T-helper 22 cell (primary cell): Measurements from ENCODE around the gene FOXR1.
"Not testable (repeated sequence)": the region's sequence is repeated elsewhere in the genome, so short reads cannot be mapped to it uniquely, and the experiment has no call there.

Source experiments
- DNase-seq: peaks from one replicate; pipeline ENCODE4 v3.0.0-alpha.2; 2020; ENCODE audit warnings: low read depth

The FOXR1 gene

GRCh38 chr11:118997627-118998387 is 26.2 kb downstream of the FOXR1 start, which contains the start of gene CENATAC:
CENATAC (plus strand) TSS chr11:118998138; CDS start chr11:118998198, 60 bp downstream.
- DNase-seq = peak; percentile 95

DNA sequence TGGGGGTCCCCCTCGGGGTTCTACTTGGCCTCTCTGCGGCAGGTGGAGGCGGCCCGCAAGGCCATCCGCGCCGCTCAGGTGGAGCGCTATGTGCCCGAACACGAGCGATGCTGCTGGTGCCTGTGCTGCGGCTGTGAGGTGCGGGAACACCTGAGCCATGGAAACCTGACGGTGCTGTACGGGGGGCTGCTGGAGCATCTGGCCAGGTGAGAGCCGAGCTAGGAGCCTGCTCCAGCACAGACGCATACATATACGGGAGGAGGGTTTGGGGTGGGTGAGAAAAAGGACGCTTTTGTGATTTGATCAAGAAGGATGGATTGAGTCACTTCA is 26.8 kb downstream of the FOXR1 start:
- DNase-seq = no peak

DNA sequence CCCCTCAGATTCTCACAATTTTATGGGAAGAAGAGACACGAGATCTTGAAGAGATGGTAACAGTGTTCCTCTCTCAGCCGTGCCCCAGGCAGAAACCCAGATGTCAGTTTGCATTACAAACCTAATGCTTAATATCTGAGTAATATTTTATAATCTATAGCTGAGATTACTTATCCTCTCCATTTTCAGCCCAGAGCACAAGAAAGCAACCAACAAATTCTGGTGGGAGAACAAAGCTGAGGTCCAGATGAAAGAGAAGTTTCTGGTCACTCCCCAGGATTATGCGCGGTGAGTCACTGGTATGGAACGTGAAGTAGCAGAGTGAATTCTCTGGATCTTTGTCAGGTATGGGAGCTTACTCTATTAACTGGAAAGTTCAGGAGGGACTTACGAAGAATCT is 27.3 kb downstream of the FOXR1 start:
- DNase-seq = no peak

- DNase-seq = no peak
These were observed 29.3 kb downstream of the FOXR1 start for GRCh38 chr11:119000906-119001305.

GRCh38 chr11:119006656-119007055 is 35.1 kb downstream of the FOXR1 start:
- DNase-seq = no peak

DNA sequence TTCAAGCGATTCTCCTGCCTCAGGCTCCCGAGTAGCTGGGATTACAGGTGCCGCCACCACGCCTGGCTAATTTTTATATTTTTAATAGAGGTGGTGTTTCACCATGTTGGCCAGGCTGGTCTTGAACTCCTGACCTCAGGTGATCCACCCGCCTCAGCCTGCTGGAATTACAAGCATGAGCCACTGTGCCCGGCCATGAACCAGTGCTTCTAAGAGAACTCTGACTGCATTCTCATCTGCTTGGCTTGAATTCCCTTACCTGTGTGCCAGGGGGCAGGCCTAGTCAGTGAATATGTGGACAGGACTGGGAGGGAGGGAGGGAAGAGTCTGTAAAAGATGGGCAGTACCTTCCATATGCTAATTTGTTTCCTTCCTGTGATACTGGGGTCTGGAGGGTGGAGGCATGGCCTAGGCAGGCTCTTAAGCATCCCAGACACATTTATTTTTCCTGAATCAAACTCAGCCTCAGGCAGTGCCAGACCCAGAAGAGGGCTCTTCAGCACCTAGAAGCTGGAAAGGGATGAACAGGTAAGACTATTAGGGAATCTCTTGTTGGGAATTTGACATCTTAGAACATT is 40.0 kb downstream of the FOXR1 start:
- DNase-seq = no peak

GRCh38 chr11:119012629-119013170 is 41.1 kb downstream of the FOXR1 start:
- DNase-seq = no peak

DNA sequence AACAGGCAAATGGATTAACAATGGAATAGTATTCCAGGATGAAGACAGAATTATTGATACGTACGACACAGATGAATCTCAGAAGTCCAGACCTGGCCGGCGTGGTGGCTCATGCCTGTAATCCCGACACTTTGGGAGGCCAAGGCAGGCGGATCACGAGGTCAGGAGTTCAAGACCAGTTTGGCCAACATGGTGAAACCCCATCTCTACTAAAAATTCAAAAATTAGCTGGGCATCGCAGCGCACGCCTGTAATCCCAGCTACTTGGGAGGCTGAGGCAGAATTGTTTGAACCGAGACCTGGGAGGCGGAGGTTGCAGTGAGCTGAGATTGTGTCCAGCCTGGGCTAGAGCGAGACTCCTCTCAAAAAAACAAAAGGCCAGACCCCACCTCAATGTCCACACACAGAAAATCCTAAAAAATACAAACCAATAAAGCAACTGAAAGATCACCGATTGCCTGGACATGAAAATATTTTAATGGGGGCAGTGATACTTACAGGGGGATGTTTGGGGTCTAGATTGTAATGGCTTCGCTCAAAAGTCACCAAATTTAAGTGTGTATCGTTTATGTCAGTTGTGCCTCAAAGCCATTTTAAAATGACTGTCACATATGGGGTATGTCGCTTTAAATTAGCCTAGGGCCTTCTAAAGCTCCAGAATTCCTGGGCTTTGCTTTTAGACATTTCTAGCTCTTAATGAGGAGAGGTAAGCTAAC is 42.8 kb downstream of the FOXR1 start:
- no peak for DNase-seq

DNA sequence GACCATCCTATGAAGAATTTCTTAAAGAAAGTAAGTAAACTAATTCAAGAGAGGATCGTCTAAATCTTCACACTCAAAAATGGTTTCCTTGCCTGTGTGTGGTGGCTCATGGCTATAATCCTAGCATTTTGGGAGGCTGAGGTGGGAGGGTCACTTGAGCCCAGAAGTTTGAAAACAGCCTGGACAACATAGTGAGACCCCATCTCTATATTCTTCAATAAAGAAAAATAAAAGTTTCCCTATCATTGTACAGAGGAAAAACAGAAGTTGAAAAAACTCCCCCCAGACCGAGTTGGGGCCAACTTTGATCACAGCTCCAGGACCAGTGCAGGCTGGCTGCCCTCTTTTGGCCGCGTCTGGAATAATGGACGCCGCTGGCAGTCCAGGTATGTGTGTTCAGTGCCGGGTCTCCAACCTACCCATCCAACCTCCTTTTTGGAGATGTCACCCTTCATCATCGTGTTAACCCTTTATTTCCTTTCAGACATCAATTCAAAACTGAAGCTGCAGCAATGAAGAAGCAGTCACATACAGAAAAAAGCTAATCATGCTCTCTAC is 43.6 kb downstream of the FOXR1 start:
- DNase-seq = no peak

DNA sequence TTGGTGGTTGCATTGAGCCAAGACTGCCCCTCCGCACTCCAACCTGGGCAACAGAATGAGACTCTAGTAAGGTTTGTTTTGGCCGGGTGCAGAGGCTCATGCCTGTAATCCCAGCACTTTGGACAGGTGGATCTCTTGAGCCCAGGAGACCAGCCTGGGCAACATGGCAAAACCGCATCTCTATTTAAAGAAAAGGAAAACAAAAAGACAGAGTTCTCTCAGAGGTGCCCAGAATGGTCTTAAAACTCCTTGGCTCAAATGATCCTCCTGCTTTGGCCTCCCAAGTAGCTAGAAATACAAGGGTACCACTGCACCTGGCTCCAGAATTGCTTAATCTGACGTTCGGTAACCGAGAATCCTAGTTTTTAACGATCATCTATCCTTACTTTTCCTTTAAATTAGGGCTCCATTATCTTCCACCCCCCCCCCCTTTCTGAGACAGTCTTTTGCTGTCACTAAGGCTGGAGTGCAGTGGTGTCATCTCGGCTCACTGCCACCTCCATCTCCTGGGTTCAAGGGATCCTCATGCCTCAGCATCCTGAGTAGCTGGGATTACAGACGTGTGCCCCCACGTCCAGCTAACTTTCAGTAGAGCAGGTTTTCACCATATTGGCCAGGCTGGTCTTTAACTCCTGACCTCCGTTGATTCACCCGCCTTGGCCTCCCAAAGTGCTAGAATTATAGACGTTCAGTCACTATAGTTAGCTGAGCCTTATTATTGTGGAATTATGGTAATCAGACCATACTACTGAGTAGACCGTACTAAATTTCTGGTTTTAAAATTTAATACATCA is 44.9 kb downstream of the FOXR1 start:
- DNase-seq = no peak

DNA sequence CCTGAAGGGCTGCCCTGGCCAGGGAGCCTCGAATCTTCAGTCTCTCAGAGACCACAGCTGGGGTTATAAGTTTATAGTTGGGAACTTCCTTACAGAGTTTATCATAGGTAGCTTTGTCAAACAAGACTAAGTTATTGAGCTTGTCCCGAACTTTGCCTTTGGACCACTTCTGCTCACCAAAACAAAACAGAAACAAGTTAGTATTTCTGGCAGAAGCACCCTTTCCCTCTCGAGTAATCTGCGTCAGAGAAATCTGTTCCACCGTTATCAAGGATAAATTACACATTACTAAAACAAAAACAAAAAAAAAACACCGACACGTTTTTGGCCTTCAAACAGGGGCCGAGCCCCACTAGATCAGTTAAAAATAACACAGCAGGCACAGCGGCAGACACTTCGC is 45.8 kb downstream of the FOXR1 start:
- DNase-seq = not testable (repeated sequence)

- DNase-seq = peak; percentile 95
These were observed 46.7 kb downstream of the FOXR1 start, which contains the start of the genes RPS25 and TRAPPC4 for GRCh38 chr11:119018074-119018938. RPS25 (minus strand) TSS chr11:119018343; CDS start chr11:119018284, 59 bp downstream. TRAPPC4 (plus strand) TSS chr11:119018766; CDS start chr11:119018796, 30 bp downstream.

DNA sequence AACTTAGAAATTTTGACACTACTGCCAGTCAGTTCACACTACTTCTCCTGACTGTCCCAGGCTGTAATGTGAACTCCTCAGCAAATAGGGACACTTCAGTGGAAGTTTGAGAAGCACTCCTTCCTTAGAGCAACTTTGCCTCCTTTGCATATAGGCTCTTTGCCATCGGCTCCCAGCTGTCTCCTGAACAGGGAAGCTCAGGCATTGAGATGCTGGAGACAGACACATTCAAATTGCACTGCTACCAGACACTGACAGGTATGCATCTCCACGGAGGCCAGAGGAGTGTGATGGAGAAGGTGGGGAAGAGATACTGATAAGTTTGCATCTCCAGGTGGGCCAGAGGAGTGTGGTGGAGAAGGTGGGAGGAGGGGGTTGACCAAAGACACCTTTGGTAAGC is 48.4 kb downstream of the FOXR1 start:
- no peak for DNase-seq

DNA sequence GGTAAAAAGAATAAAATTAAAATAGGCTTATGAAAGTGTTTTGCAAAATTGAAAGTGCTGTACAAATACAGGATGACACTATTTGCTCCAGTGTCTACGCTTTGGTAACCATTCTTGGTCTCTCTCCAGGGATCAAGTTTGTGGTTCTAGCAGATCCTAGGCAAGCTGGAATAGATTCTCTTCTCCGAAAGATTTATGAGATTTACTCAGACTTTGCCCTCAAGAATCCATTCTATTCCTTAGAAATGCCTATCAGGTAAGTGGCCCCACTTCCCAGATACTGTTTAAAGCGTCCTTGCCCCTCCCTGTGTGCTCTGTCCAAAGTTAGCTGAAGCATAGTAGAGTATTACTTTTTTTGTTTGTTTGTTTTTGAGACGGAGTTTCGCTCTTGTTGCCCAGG is 50.1 kb downstream of the FOXR1 start:
- DNase-seq = no peak

DNA sequence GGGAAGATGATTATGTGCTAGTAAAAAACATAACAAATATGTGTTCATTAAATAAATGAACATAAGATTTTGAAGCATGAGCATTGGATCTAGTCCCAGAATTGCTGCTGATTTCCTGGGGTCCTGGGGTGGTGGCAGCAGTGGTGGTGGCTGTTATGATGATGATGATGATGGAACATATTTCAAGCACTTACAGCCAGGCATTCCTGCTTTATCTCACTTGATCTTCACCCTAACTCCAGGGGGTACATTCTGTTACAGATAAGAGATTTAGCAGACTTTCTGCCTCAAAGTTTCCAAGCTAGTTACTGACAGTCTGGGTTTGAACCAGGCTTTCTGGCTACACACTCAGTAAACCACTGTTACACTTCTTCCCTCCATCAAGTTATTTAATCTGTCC is 52.2 kb downstream of the FOXR1 start:
- no peak for DNase-seq

GRCh38 chr11:119024430-119025098 is 53.0 kb downstream of the FOXR1 start:
- no peak for DNase-seq

DNA sequence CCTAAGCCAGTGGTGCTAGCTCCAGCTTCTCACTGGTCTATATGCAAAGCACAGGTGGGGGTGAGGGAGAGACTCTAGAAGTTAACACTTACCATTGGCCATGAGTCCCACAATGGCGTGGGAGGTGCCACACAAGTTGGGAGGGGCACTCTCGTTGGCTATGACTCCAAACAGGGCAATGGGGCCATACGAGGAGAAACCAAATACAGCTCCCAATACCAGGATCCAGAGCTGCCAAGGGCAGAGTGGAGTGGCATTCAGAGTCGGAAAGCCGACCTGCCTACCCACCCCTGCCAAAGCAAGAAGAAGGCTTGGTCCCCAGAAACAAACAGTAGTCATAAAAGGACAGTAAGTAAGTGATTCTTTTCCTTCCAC is 53.5 kb downstream of the FOXR1 start:
- no peak for DNase-seq

DNA sequence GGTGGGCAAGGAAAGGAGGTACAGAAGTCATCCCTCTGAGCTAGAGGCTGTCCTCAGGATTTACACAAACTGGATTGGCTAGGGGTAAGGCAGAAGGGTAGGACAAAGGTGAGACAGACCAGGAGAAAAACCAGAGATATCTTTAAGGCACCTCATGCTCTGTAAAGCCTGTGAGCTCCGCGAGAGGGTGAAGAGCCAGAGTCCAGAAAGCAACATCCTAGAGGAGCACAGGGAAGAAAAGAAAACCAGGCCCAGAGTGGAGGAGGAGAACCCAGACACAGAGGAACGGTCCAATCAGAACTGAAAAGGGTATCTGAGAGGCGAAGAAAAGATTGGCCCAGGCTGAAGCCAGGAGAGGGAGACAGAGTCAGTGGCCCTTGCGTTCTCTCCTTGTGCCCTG is 54.0 kb downstream of the FOXR1 start:
- DNase-seq = no peak

DNA sequence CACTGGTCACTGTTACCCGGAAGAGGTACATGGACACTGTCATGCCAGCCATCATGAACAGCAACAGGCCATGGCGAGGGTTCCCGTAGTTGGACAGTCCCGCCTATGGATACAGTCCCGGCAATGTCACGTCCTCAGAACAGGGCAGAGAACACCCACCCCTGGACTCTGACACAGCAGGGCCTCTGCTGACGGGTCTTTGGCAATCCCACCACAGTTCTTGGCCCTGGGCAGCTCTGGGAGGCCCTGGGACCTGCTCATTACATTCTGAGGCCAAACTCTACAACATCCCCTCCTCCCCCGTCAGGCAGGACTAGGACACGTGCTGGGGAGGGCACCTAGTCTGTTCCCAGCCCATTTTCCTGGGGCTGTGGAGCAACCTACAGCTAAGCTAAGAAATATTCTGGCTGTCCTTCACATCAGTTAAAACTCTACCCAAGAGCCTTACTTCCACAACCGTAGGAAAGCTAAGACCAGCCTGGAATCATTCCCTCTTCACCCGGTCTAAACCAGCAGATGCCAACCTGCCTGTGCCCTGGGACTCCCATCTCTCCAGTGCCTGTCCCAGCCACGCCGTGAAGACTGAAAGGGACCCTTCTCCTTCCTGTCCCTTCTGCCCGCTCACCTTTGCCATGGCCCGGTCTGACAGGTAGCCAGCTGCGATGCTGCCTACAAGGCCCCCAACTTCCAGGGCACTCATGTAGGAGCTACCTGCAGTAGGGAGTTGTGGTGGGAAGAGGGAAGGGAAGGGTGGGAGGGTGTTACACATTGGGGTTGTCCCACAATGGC is 54.6 kb downstream of the FOXR1 start:
- no peak for DNase-seq
